Measurements from ENCODE around the gene PPEF2. TPM values are rescaled to one million over a fixed set of nuclear protein-coding genes. Genes with fewer than 3 reads are reported as not detected.
"Not testable (repeated sequence)": the region's sequence is repeated elsewhere in the genome, so short reads cannot be mapped to it uniquely, and the experiment has no call there.

The PPEF2 gene
- total RNA-seq (2014; rRNA removed; shearing (Covaris generic)) = not detected in 2 replicates

- DNase-seq (ENCODE audit: low read depth) = no peak
Observed at GRCh38 chr4:75902352-75902751, at the start of gene PPEF2. Gene PPEF2 (minus strand): TSS chr4:75902452. CDS start chr4:75896325, 6,127 bp downstream.

- no peak for DNase-seq (ENCODE audit: low read depth)
Observed at GRCh38 chr4:75950213-75950815, 48.1 kb upstream of the PPEF2 start.

GRCh38 chr4:75948822-75949444, 46.7 kb upstream of the PPEF2 start:
- DNase-seq (ENCODE audit: low read depth) = no peak

- DNase-seq (ENCODE audit: low read depth) = peak; percentile 37
Observed at GRCh38 chr4:75940692-75941253, 38.5 kb upstream of the PPEF2 start, which contains the start of gene NAAA. Gene NAAA (minus strand): TSS chr4:75941013. CDS start chr4:75940949, 64 bp downstream.

- DNase-seq (ENCODE audit: low read depth) = peak; percentile 44
Observed at GRCh38 chr4:75939890-75940691, 37.8 kb upstream of the PPEF2 start.

GRCh38 chr4:75935628-75936027, 33.4 kb upstream of the PPEF2 start:
- no peak for DNase-seq (ENCODE audit: low read depth)

- no peak for DNase-seq (ENCODE audit: low read depth)
Observed at GRCh38 chr4:75930152-75930551, 27.9 kb upstream of the PPEF2 start.

- DNase-seq (ENCODE audit: low read depth) = not testable (repeated sequence)
Observed at GRCh38 chr4:75924916-75925315, 22.7 kb upstream of the PPEF2 start.

GRCh38 chr4:75924309-75924827, 22.1 kb upstream of the PPEF2 start:
- no peak for DNase-seq (ENCODE audit: low read depth)

- DNase-seq (ENCODE audit: low read depth) = no peak
Observed at GRCh38 chr4:75922588-75922987, 20.3 kb upstream of the PPEF2 start.

GRCh38 chr4:75921910-75922309, 19.7 kb upstream of the PPEF2 start:
- DNase-seq (ENCODE audit: low read depth) = no peak

GRCh38 chr4:75920327-75920726, 18.1 kb upstream of the PPEF2 start:
- DNase-seq (ENCODE audit: low read depth) = no peak

- DNase-seq (ENCODE audit: low read depth) = no peak
Observed at GRCh38 chr4:75919920-75920319, 17.7 kb upstream of the PPEF2 start.

- peak; percentile 14 for DNase-seq (ENCODE audit: low read depth)
Observed at GRCh38 chr4:75916091-75916661, 13.9 kb upstream of the PPEF2 start.

GRCh38 chr4:75912968-75913367, 10.7 kb upstream of the PPEF2 start:
- no peak for DNase-seq (ENCODE audit: low read depth)

GRCh38 chr4:75910831-75911230, 8.6 kb upstream of the PPEF2 start:
- DNase-seq (ENCODE audit: low read depth) = not testable (repeated sequence)

GRCh38 chr4:75909405-75909804, 7.2 kb upstream of the PPEF2 start:
- DNase-seq (ENCODE audit: low read depth) = no peak

GRCh38 chr4:75908555-75908954, 6.3 kb upstream of the PPEF2 start:
- no peak for DNase-seq (ENCODE audit: low read depth)

- DNase-seq (ENCODE audit: low read depth) = no peak
Observed at GRCh38 chr4:75907966-75908365, 5.7 kb upstream of the PPEF2 start.

GRCh38 chr4:75904076-75904475, 1.8 kb upstream of the PPEF2 start:
- no peak for DNase-seq (ENCODE audit: low read depth)

GRCh38 chr4:75898536-75898935, 3.7 kb downstream of the PPEF2 start:
- DNase-seq (ENCODE audit: low read depth) = no peak
